Neural progenitor cell (in vitro differentiated cells): ENCODE measurements around the gene RNF213. TPM values are rescaled to one million over a fixed set of nuclear protein-coding genes. Genes with fewer than 3 reads are reported as not detected.
A peak's percentile ranks its signal among the peaks of the same experiment; 100 is the strongest.

Experiments
- DNase-seq: peaks from one replicate; pipeline ENCODE4 v3.0.0-alpha.2; 2016; ENCODE audit warnings: low spot score
- H2AFZ ChIP-seq: fragments of 200-600 bp; sonication (generic); replicated peaks from 2 replicates; pipeline ENCODE4 v1.6.1; 2016; ENCODE audit warnings: antibody characterized with exemption
- H3F3A ChIP-seq: fragments of 200-600 bp; sonication (generic); 2 replicates; pipeline ENCODE4 v1.6.1; 2016; ENCODE audit warnings: antibody characterized with exemption, low read depth
- H3K27ac ChIP-seq: fragments of 200-600 bp; sonication (generic); 2 replicates; pipeline ENCODE4 v1.5.1; 2016; ENCODE audit warnings: mild to moderate bottlenecking
- H3K27me3 ChIP-seq: fragments of 200-600 bp; sonication (generic); 2 replicates; pipeline ENCODE4 v1.6.1; 2016; ENCODE audit warnings: mild to moderate bottlenecking, moderate library complexity
- H3K36me3 ChIP-seq: fragments of 200-600 bp; sonication (generic); 2 replicates; pipeline ENCODE4 v1.5.1; 2016
- H3K4me1 ChIP-seq: fragments of 200-600 bp; sonication (generic); 2 replicates; pipeline ENCODE4 v1.6.1; 2016; ENCODE audit warnings: mixed run types
- H3K4me2 ChIP-seq: fragments of 200-600 bp; sonication (generic); 2 replicates; pipeline ENCODE4 v1.6.1; 2016
- H3K4me3 ChIP-seq: fragments of 200-600 bp; sonication (generic); 2 replicates; pipeline ENCODE4 v1.5.1; 2016
- H3K79me2 ChIP-seq: fragments of 200-600 bp; sonication (generic); 2 replicates; pipeline ENCODE4 v1.6.1; 2016; ENCODE audit warnings: low read depth
- H3K9ac ChIP-seq: fragments of 200-600 bp; sonication (generic); 2 replicates; pipeline ENCODE4 v1.6.1; 2016
- H3K9me3 ChIP-seq: fragments of 200-600 bp; sonication (generic); 2 replicates; pipeline ENCODE4 v1.5.1; 2016; ENCODE audit warnings: low read depth
- H4K20me1 ChIP-seq: fragments of 200-600 bp; sonication (generic); 2 replicates; pipeline ENCODE4 v1.6.1; 2016; ENCODE audit warnings: low read depth
- H3K27ac Mint-ChIP-seq: 3 replicates; pipeline ENCODE4 v1.8.0; 2021; ENCODE audit warnings: mixed read lengths
- H3K27me3 Mint-ChIP-seq: 2 replicates; pipeline ENCODE4 v1.8.0; 2022; ENCODE audit warnings: low read depth, mild to moderate bottlenecking, inconsistent platforms, moderate library complexity, mixed read lengths; ENCODE audit not compliant: insufficient read depth
- H3K36me3 Mint-ChIP-seq: 3 replicates; pipeline ENCODE4 v1.8.0; 2021; ENCODE audit warnings: mixed read lengths
- H3K4me1 Mint-ChIP-seq: 3 replicates; pipeline ENCODE4 v1.8.0; 2021; ENCODE audit warnings: mixed read lengths
- H3K4me3 Mint-ChIP-seq: 3 replicates; pipeline ENCODE4 v1.8.0; 2021; ENCODE audit warnings: mild to moderate bottlenecking, moderate library complexity, mixed read lengths
- H3K9me3 Mint-ChIP-seq: 3 replicates; pipeline ENCODE4 v1.8.0; 2020; ENCODE audit warnings: mixed read lengths
- CTCF ChIP-seq: fragments of 200-600 bp; sonication (generic); IDR thresholded peaks from 2 replicates; pipeline ENCODE4 v1.5.1; 2017; ENCODE audit warnings: antibody characterized with exemption, mild to moderate bottlenecking
- EZH2 ChIP-seq: fragments of 200-600 bp; sonication (generic); IDR thresholded peaks from 2 replicates; pipeline ENCODE4 v1.6.1; 2017; ENCODE audit warnings: antibody characterized with exemption, mild to moderate bottlenecking, moderate library complexity
- EZH2phosphoT487 ChIP-seq: fragments of 200-600 bp; sonication (generic); IDR thresholded peaks from 2 replicates; pipeline ENCODE4 v1.6.1; 2017; ENCODE audit warnings: antibody characterized with exemption
- total RNA-seq: library from RNA; depleted of rRNA; stranded (reverse); fragments of >200 nt; gene quantifications from 2 replicates; pipeline ENCODE4 v1.2.3, GENCODE V29; 2015; ENCODE audit warnings: low replicate concordance

The RNF213 gene
- total RNA-seq, 1 donor from 2014 or later: 19.8 TPM

DNA sequence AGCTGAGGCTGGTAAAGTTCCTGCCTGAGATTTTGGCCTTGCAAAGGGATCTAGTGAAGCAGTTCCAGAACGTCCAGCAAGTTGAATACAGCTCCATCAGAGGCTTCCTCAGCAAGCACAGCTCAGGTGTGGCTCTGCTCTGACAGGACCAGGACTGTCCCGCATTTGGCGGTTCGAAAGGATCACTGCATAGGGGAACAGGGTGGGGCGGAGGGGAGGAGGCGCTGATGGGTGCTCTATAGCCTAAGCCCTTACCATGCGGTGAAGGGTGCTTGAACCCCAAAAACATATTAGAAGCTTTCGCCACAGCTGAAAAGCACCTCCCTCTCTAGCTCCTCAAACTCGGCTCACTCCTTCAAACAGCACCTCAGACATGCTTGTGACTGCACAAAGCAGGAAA, 124.4 kb downstream of the RNF213 start:
- Histone ChIP-seq H3K27me3 (no peaks in the 10 kb centered on the region), H3K4me1 (no peaks in the 10 kb centered on the region), H3F3A (no peaks in the 10 kb centered on the region), H3K9me3 (no peaks in the 10 kb centered on the region), H3K27ac (no peak overlapping the region), H2AFZ (no peak overlapping the region), H3K36me3 (no peaks in the 10 kb centered on the region), H3K4me2 (no peak overlapping the region), H3K9ac (no peak overlapping the region), H4K20me1 (no peaks in the 10 kb centered on the region), H3K4me3 (no peak overlapping the region), H3K79me2 (no peaks in the 10 kb centered on the region)
- Mint-ChIP-seq H3K4me3 (no peak overlapping the region), H3K4me1 (peaks cover 12% of the 10 kb centered on the region), H3K36me3 (peaks cover 21% of the 10 kb centered on the region), H3K27me3 (no peaks in the 10 kb centered on the region), H3K9me3 (no peaks in the 10 kb centered on the region), H3K27ac (peak overlapping the region; percentile 26)
- no peak for DNase-seq
- TF ChIP-seq CTCF (no peak), EZH2phosphoT487 (no peak), EZH2 (no peak)

GRCh38 chr17:80386341-80386740, 125.7 kb downstream of the RNF213 start:
- Mint-ChIP-seq H3K4me3 (no peak overlapping the region), H3K36me3 (peaks cover 16% of the 10 kb centered on the region), H3K4me1 (peaks cover 12% of the 10 kb centered on the region), H3K27me3 (no peaks in the 10 kb centered on the region), H3K27ac (no peak overlapping the region), H3K9me3 (no peaks in the 10 kb centered on the region)
- Histone ChIP-seq H3K9me3 (no peaks in the 10 kb centered on the region), H3K27ac (no peak overlapping the region), H2AFZ (no peak overlapping the region), H3F3A (no peaks in the 10 kb centered on the region), H3K27me3 (no peaks in the 10 kb centered on the region), H3K9ac (no peak overlapping the region), H3K79me2 (no peaks in the 10 kb centered on the region), H3K4me2 (no peak overlapping the region), H3K36me3 (no peaks in the 10 kb centered on the region), H4K20me1 (no peaks in the 10 kb centered on the region), H3K4me1 (no peaks in the 10 kb centered on the region), H3K4me3 (no peak overlapping the region)
- DNase-seq: no peak
- TF ChIP-seq EZH2: no peak
- TF ChIP-seq CTCF: no peak
- TF ChIP-seq EZH2phosphoT487: no peak

DNA sequence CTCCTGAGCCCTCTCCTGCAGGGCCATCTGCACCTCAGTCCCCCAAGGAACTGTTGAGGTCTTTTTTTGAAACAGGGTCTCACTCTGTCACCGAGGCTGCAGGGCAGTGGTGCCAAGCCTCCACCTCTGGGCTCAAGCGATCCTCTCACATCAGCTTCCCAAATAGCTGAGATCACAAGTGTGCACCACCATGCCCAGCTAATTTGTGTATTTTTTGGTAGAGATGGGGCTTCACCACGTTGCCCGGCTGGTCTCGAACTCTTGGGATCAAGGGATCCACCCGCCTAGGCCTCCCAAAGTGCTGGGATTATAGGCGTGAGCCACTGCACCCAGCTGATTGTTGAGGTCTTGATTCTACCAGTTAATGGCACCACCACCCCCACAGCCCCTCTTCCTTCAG, 126.4 kb downstream of the RNF213 start:
- Histone ChIP-seq H3K27me3 (no peaks in the 10 kb centered on the region), H2AFZ (no peak overlapping the region), H3K79me2 (no peaks in the 10 kb centered on the region), H3K4me3 (no peak overlapping the region), H3K27ac (no peak overlapping the region), H3K9me3 (no peaks in the 10 kb centered on the region), H3K9ac (no peak overlapping the region), H3K36me3 (no peaks in the 10 kb centered on the region), H3K4me1 (no peaks in the 10 kb centered on the region), H4K20me1 (no peaks in the 10 kb centered on the region), H3K4me2 (no peak overlapping the region), H3F3A (no peaks in the 10 kb centered on the region)
- Mint-ChIP-seq H3K27me3 (no peaks in the 10 kb centered on the region), H3K9me3 (no peaks in the 10 kb centered on the region), H3K4me1 (peaks cover 12% of the 10 kb centered on the region), H3K4me3 (no peak overlapping the region), H3K27ac (no peak overlapping the region), H3K36me3 (peaks cover 15% of the 10 kb centered on the region)
- no peak for TF ChIP-seq CTCF
- no peak for TF ChIP-seq EZH2
- TF ChIP-seq EZH2phosphoT487: no peak
- DNase-seq: no peak
